NCI-H82 treated with DMSO at 0.1 percent for 48 hours (cell line): ENCODE measurements around the gene IGSF5.
"Not testable (repeated sequence)": the region's sequence is repeated elsewhere in the genome, so short reads cannot be mapped to it uniquely, and the experiment has no call there.

Source experiments
- DNase-seq: peaks from one replicate; lab custom pipeline; 2025; ENCODE audit not compliant: unreplicated experiment; lab: John Stamatoyannopoulos, UW

The IGSF5 gene

DNA sequence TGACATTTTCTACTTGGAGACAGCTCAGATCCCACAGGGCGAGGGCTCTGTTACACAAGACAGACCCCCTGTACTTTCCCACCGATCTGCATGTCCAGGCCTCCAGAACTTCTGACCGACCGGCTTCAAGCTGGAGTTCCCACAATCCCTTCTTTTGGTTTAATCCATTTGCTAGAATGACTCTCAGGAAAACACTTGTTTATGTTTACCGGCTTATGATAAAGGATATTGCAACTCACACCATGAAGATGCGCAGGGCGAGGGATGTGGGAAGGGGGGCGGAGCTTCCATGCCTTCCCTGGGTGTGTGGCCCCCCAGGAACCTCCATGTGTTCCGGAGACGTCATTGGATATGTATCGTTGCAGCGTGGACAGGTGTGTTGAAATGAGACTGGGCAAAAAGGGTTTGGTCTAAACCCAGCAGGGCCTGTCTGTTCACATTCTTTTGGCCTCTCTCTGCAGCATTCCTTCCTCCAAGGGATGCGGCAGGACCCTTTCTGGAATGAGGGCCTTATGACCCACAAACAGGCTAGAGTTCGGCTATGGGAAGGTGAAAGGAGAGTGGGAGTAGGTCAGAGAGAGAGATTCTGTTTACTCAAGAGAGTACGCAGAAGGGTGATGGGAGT is 7.5 kb upstream of the IGSF5 start:
- DNase-seq, result no peak

GRCh38 chr21:39738566-39738965 is 6.4 kb upstream of the IGSF5 start:
- no peak for DNase-seq

- not testable (repeated sequence) for DNase-seq
Observed at GRCh38 chr21:39739531-39739930, 5.5 kb upstream of the IGSF5 start.

- DNase-seq, result not testable (repeated sequence)
Observed at GRCh38 chr21:39742561-39742960, 2.4 kb upstream of the IGSF5 start.

DNA sequence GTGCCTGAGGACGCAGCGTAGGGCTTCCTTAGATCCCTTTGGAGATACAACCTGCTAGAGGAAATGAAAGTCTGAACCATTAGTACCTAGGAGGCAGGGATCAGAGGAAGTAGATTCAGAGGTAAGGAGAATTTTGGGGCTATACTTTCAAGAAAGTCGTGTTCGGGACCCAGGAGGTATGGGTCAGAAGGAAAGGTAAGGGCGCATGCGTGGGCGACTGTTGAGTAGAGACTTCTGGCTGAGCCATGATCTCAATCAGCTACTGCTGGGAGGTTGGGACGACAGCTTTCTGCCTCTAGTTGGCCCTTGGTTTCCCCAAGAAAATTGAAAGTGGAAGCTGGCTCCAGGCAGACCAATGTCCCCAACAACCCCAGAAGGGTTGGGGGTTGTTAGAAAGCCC is 349 bp downstream of the IGSF5 start:
- DNase-seq, result not testable (repeated sequence)

DNA sequence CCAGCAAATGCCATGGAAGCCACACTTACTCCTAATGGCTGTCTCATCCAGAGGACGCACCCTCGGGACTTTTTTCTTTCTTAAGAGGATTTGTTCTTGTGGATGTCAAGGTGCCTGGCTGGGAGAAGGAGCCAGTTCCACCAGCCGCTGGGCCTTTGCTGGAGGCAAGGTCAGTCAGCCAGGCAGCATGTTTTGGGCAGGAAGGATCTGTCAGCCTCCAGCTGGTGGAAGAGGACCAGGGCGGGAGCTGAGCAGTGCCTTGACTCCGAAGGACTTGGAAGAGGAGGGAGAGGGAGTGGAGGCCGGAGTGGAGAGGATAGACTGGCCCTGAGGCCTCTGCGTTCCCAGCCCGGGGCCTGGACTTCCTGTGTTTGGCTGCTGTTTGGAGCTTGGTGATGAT is 5.7 kb downstream of the IGSF5 start:
- no peak for DNase-seq

DNA sequence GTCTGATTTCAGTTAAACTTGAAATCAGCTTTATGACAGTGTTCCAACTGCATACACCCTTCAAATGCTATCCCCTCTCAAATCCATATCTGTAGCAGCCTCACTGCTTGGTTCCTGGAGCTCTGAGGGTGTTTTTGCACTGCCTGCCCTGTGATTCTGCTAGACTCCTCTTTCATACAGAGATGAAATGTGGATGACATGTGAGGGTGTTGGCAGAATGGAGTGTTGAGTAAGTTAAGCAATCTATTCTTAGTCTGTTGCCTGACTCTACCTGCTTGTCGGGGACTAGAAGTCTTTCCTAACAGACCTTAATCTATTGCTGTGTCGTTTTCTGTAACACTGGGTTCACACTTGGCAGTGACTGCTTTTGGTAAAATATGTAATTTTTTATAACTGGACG is 9.8 kb downstream of the IGSF5 start:
- DNase-seq, result no peak

DNA sequence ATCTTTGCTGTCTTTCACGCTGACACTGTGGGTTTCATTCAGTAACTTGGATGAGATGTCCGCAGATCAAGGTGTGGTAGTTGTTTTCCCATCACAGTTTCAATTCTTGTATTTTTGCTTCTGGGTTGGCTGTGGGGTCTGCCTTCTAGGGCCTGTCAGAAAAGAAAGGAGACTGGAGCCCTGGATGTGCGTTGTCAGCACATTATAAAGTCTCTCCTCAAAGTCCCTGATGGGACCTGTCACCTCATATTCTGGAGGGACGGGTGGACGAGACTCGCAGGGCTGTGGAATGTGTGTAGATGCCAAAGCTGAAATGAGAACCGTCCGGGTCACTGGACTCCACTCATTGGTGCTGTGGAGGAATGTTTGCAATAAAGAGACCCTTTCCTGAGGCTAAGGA is 11.3 kb downstream of the IGSF5 start:
- no peak for DNase-seq

DNA sequence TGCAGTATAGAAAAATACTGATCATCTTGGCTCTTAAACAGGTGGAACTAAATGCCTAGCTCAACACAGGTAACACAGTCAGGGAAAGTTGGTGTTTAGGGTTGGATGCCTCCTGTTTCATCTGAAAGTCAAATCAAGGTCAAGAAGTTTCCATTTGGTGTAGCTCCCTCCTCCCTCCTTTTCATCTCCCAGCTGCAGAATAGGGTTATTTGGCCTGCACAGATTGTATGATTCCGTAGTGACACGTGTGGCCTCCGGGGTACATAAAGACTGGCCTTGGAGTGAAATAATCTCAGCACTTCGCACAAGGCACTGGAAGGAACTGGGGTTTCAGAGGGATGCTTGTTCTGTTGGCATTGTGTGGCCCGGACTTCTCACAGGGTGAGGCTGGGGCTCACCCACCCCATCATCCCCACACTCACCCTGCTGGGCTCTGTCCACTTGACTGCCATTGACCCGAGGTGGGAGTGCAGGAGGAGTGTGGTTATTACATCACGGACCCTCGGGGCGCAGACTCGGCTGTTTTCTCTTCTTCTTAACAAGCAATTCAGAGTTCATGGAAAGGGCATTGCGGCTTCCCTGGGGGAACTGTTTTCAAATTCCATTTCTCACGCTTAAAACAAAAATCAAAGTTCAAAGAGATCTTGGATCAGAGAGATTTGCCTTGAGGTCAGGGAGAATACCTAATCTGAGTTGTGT is 18.4 kb downstream of the IGSF5 start:
- DNase-seq, result no peak

DNA sequence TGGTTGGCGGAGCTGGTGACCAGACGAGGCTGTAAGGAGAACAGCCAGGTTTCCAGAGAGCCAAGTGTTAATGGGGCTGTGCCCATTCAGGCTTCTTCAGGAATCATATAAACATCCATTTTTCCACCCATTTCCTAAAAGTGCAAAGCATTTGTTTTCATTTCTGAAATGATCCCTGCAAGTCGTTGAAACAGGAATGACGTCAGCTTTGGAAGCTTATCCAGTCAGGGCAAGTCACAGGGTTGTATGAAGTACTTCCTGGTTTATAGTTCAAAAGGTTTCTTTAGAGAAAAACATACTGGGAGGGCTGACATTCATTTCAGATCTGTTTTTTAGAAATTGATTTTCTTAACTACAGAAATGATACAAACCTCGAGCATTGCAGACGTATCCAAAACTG is 29.2 kb downstream of the IGSF5 start:
- no peak for DNase-seq

DNA sequence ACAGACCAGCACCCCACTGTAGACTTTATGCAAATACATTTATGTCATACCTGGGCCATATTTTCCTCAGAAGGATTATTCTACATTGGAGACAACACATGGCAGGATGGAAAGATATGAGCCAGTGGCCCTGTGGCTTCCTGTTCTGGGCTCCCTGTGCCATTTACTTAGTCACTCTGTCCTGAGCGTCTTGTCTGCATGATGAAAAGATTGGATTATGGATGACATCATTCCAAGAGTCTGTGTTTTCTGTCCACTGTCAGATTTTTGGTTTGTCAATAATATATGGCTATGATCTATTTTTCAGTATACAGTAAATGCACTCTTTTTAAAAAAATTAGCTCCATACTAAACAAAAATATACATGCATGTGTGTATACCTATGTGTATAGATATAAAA is 30.8 kb downstream of the IGSF5 start:
- DNase-seq, result no peak

GRCh38 chr21:39776589-39776988 is 31.6 kb downstream of the IGSF5 start:
- no peak for DNase-seq

DNA sequence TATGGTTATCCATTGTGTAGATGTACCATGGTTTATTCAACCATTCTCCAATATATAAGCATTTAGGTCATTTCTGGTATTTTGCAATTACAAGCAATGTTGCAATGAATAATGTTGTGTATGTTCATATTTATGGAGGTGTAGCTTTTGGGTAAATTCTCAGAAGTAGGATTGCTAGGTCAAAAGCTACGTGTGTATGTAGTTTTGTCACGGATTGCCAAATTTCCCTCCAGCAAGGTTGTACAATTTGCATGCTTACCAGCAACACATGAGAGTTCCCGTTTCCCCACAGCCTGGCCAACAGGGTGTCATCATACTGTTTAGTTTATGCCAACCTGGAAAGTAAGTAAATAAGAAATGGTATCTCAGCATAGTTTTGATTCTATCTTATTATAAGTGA is 36.3 kb downstream of the IGSF5 start:
- DNase-seq, result no peak

DNA sequence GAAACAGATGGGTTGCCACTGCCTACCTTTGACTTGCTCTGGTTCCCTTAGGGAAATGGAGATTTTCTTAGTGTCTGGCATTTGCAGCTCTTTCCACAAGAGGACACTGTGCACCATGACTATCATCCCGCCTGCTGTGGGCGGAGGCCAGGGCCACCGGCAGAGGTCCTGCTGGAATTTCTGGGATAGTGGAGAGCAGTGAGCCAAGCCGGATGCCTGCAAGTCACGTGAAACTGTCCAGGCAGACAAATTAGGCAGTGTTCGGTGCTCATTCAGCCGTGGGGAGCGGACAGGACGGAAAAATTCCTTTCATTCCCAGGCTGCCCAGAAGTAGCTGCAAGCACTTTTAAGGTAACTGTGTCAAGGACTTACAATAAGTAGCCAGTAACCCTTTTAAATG is 43.4 kb downstream of the IGSF5 start:
- DNase-seq, result peak; percentile 71

DNA sequence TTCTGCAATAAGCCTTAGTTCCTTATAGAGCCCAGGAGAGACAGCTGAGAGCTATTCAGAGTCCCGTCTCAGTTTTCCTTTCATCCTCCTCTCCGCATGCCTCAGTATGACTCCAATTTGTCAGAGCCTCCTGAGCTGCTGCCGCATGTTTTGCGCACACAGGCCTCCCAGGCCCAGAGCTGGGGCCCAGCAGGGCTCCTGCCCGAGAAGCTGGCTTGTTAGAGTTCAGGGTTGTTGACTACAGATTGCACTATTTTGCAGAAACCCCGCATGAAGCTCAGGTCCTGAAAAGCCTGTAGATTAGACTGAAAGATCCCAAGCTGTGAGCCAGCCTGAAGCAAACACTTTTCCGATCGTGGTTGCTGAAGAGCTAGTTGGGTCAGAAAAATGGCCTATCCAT is 51.5 kb downstream of the IGSF5 start:
- no peak for DNase-seq

DNA sequence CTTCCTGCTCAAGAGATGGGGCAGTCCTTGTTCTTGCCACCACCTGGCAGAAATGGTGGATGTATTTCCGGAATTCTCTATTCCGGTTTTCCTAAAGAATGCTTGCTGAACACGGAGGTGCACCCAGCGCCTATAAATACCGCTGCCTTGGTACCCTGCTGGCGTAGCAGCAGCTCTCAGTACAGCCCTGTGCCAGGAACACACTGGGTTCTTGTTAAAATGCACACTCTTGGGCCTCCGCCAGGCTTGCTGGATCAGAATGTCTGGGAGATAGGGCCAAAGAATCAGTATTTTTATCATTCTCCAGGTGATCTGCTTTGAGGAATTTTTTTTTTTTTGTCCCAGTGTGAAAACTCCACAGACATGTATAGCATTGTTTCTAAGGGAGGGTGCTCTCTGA is 54.2 kb downstream of the IGSF5 start:
- DNase-seq, result no peak

DNA sequence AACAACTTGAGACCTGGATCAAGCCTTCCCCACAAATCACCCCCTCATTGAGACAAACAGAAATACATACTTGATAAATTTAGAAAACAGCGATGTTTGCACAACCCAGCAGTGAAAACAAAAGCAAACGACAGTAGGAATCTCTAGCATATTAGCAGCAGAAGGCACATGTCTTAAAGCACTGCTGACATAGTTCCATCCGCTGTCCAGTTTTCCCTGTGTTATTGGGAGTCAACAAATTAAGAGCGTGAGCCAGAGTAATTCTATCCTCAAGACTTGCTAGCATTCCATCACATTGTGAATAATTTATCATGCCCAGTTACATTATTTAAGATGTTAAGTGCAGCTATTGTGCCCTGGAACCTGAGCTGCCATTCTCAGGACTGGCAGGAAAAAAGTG is 55.3 kb downstream of the IGSF5 start:
- DNase-seq, result no peak

- no peak for DNase-seq
Observed at GRCh38 chr21:39802217-39802616, 57.2 kb downstream of the IGSF5 start.

GRCh38 chr21:39803393-39803792 is 58.4 kb downstream of the IGSF5 start:
- no peak for DNase-seq

GRCh38 chr21:39804240-39804639 is 59.3 kb downstream of the IGSF5 start:
- DNase-seq, result no peak

DNA sequence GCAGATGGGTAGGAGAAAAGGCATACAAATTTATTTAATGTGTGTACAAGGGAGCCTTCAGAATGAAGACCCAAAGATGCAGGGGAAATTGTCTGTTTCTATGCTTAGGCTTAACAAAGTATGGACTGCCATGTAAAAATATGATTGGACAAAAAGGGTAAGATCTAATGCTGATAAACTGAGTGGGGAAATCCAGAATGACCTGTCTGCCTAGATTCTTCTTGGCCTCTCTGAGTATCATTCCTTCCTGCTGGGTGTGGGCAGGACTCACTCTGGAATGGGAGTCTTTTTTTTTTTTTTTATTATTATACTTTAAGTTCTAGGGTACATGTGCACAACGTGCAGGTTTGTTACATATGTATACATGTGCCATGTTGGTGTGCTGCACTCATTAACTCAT is 61.0 kb downstream of the IGSF5 start:
- no peak for DNase-seq

- no peak for DNase-seq
Observed at GRCh38 chr21:39807738-39808137, 62.8 kb downstream of the IGSF5 start.

DNA sequence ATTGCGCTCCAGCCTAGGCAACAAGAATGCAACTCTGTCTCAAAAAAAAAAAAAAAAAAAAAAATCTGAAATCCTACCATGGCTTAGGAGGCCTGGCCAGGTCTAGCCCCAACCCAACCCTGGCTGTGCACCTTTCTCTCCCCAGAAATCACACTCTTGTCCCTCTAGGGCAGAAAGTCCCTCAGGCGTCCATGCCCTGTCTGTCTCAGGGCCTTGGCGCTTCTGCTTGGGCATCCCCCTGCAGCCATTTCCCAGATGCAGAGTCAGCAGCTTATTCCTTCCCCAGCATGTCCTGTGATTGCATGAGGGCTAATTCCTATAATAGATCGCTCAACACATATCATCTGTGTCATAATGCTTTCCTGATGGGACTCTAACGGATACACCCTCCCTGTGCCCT is 65.0 kb downstream of the IGSF5 start:
- DNase-seq, result no peak
